GM12892 (cell line): ENCODE results near the gene TRABD2B.

Experiments used
- POLR2A ChIP-seq: IDR thresholded peaks from 2 replicates; pipeline ENCODE4 v1.6.1; 2011; ENCODE audit warnings: low read depth, low read length, control low read depth
- POLR2AphosphoS5 ChIP-seq: IDR thresholded peaks from 2 replicates; pipeline ENCODE4 v1.6.1; 2011; ENCODE audit warnings: low read depth, low read length, control low read depth
- TAF1 ChIP-seq: IDR thresholded peaks from 2 replicates; pipeline ENCODE4 v1.6.1; 2011; ENCODE audit warnings: low read depth, mild to moderate bottlenecking, control low read depth, low read length, borderline replicate concordance

- no peak for TF ChIP-seq POLR2AphosphoS5
- TF ChIP-seq POLR2A: no peak
- TF ChIP-seq TAF1: no peak
Observed at GRCh38 chr1:47808612-47809011, 188.6 kb downstream of the TRABD2B start.
